Right atrium auricular region (tissue), 2 donors: ENCODE measurements around the gene PKP3. TPM values are rescaled to one million over a fixed set of nuclear protein-coding genes. Genes with fewer than 3 reads are reported as not detected.
"Not testable (repeated sequence)": the region's sequence is repeated elsewhere in the genome, so short reads cannot be mapped to it uniquely, and the experiment has no call there.

Experiments used
- DNase-seq: peaks from one replicate; pipeline ENCODE4 v3.0.0-alpha.2; 2019; ENCODE audit warnings: low spot score
- H3K27ac ChIP-seq, 2 donors: fragments of 200-600 bp; sonication (generic); 1 replicate in 1 of 2; 2 replicates in 1 of 2; pipeline ENCODE4 v1.5.1; 2016 to 2019
- H3K27me3 ChIP-seq, 2 donors: fragments of 200-600 bp; sonication (generic); one replicate each; pipeline versions ENCODE4 v1.5.1 to v1.6.0; 2017 to 2019
- H3K36me3 ChIP-seq: fragments of 200-600 bp; sonication (generic); one replicate; pipeline ENCODE4 v1.5.1; 2016
- H3K4me1 ChIP-seq, 2 donors: fragments of 200-600 bp; sonication (generic); one replicate each; pipeline versions ENCODE4 v1.5.1 to v1.6.0; 2017 to 2019
- H3K4me3 ChIP-seq, 2 donors: fragments of 200-600 bp; sonication (generic); 1 replicate in 1 of 2; 2 replicates in 1 of 2; pipeline ENCODE4 v1.5.1; 2017 to 2019; ENCODE audit warnings: mild to moderate bottlenecking in 1 of 2, moderate library complexity in 1 of 2
- H3K9me3 ChIP-seq, 2 donors: fragments of 200-600 bp; sonication (generic); one replicate each; pipeline ENCODE4 v1.5.1; 2019
- CTCF ChIP-seq, 2 donors: fragments of 200-600 bp; sonication (generic); IDR thresholded peaks; one replicate each; pipeline ENCODE4 v1.5.1; 2019; ENCODE audit warnings: antibody characterized with exemption in 2 of 2
- total RNA-seq, 2 donors: library from RNA; depleted of rRNA; stranded (reverse); fragments of >200 nt; gene quantifications; one replicate each; pipeline ENCODE4 v1.1.0, GENCODE V29; 2016

The PKP3 gene
- total RNA-seq, 2 donors from 2014 or later = 0.43 to 1.0 TPM

GRCh38 chr11:406796-407650 lies 13.0 kb downstream of the PKP3 start:
- Histone ChIP-seq H3K4me3 (peak overlapping the region; percentile 69), H3K4me1 (peaks cover 0 to 21% of the 10 kb centered on the region in 2 donors), H3K9me3 (no peaks in the 10 kb centered on the region), H3K36me3 (no peaks in the 10 kb centered on the region), H3K27me3 (no peaks in the 10 kb centered on the region), H3K27ac (peak overlapping the region; percentile 73 to 77)
- DNase-seq = peak; percentile 79
- peak in 1 of 2 donors; percentile 45 for TF ChIP-seq CTCF (IDR thresholded peaks at IDR 0.05)

- DNase-seq = no peak
- Histone ChIP-seq H3K4me1 (peaks cover 0 to 21% of the 10 kb centered on the region in 2 donors), H3K27ac (peak overlapping the region in 1 of 2 donors; percentile 52), H3K4me3 (peak overlapping the region; percentile 11 to 69), H3K36me3 (no peaks in the 10 kb centered on the region), H3K9me3 (no peaks in the 10 kb centered on the region), H3K27me3 (no peaks in the 10 kb centered on the region)
- TF ChIP-seq CTCF (IDR thresholded peaks at IDR 0.05) = no peak
These were observed 13.7 kb downstream of the PKP3 start for GRCh38 chr11:407651-408123.

- Histone ChIP-seq H3K36me3 (no peaks in the 10 kb centered on the region), H3K27ac (no peak overlapping the region), H3K9me3 (no peaks in the 10 kb centered on the region), H3K4me3 (no peak overlapping the region), H3K4me1 (peaks cover 0 to 23% of the 10 kb centered on the region in 2 donors), H3K27me3 (no peaks in the 10 kb centered on the region)
- no peak for TF ChIP-seq CTCF (IDR thresholded peaks at IDR 0.05)
- DNase-seq = no peak
These were observed 14.4 kb downstream of the PKP3 start for GRCh38 chr11:408154-409007.

- DNase-seq = no peak
- Histone ChIP-seq H3K27ac (no peak overlapping the region), H3K27me3 (no peaks in the 10 kb centered on the region), H3K4me3 (no peak overlapping the region), H3K4me1 (peaks cover 0 to 29% of the 10 kb centered on the region in 2 donors), H3K36me3 (no peaks in the 10 kb centered on the region), H3K9me3 (no peaks in the 10 kb centered on the region)
- no peak for TF ChIP-seq CTCF (IDR thresholded peaks at IDR 0.05)
These were observed 15.1 kb downstream of the PKP3 start for GRCh38 chr11:409008-409599.

GRCh38 chr11:409600-410483 lies 15.8 kb downstream of the PKP3 start:
- Histone ChIP-seq H3K4me3 (no peak overlapping the region), H3K27ac (no peak overlapping the region), H3K4me1 (peaks cover 0 to 29% of the 10 kb centered on the region in 2 donors), H3K27me3 (no peaks in the 10 kb centered on the region), H3K36me3 (no peaks in the 10 kb centered on the region), H3K9me3 (no peaks in the 10 kb centered on the region)
- no peak for DNase-seq
- TF ChIP-seq CTCF (IDR thresholded peaks at IDR 0.05) = no peak

GRCh38 chr11:410711-411110 lies 16.7 kb downstream of the PKP3 start:
- H3K4me1 ChIP-seq = peaks cover 0 to 30% of the 10 kb centered on the region in 2 donors
- DNase-seq, H3K27me3 ChIP-seq, H3K27ac ChIP-seq, H3K36me3 ChIP-seq, H3K4me3 ChIP-seq, H3K9me3 ChIP-seq: not testable (repeated sequence)

- not testable (repeated sequence) for DNase-seq
These were observed 17.5 kb downstream of the PKP3 start for GRCh38 chr11:411520-411919.

More at GRCh38 chr11:411520-411919, 17.5 kb downstream of the PKP3 start:
- not testable (repeated sequence) for H3K4me3 ChIP-seq, H3K27me3 ChIP-seq, H3K36me3 ChIP-seq, H3K27ac ChIP-seq, H3K9me3 ChIP-seq
- peaks cover 0 to 30% of the 10 kb centered on the region in 2 donors for H3K4me1 ChIP-seq
